GM12891 (cell line): ENCODE data around the gene CDC6.

Experiments used
- POLR2A ChIP-seq: IDR thresholded peaks from 2 replicates; pipeline ENCODE4 v1.6.1; 2011; ENCODE audit warnings: low read depth, low read length, control low read depth
- POLR2AphosphoS5 ChIP-seq: IDR thresholded peaks from 2 replicates; pipeline ENCODE4 v1.6.1; 2011; ENCODE audit warnings: low read depth, low read length, control low read depth
- SPI1 ChIP-seq: IDR thresholded peaks from 2 replicates; pipeline ENCODE4 v1.6.1; 2011; ENCODE audit warnings: low read depth, low read length, control low read depth

- TF ChIP-seq POLR2A = no peak
- TF ChIP-seq SPI1 = no peak
- TF ChIP-seq POLR2AphosphoS5 = no peak
Measured at GRCh38 chr17:40309949-40310510, 22.4 kb downstream of the CDC6 start.
